GM19035 (cell line): Measurements from ENCODE around the gene FBLN7.
"Not testable (repeated sequence)": the region's sequence is repeated elsewhere in the genome, so short reads cannot be mapped to it uniquely, and the experiment has no call there.

Experiments used
- ATAC-seq: cut with Tn5 transposase; IDR thresholded peaks from one replicate; pipeline ENCODE4 v1.9.1; 2021; ENCODE audit not compliant: unreplicated experiment

The FBLN7 gene

DNA sequence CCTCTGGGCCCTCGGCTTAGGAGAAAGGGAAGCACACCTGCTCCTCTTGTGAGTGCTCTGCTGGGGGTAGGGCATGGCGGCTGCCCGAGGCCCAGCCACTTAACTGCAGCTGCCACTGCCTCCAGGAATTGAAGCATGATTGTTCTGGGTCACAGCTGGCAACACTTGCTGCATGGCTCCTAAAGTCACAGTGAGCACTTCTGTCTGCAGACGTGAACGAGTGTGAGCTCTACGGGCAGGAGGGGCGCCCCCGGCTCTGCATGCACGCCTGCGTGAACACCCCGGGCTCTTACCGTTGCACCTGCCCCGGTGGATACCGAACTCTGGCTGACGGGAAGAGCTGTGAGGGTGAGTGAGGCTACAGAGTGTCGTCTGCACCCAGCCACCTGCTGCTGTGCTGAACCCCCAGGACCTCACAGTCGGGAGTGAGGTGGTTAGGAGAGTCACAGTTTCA, 44.4 kb downstream of the FBLN7 start:
- no peak for ATAC-seq

DNA sequence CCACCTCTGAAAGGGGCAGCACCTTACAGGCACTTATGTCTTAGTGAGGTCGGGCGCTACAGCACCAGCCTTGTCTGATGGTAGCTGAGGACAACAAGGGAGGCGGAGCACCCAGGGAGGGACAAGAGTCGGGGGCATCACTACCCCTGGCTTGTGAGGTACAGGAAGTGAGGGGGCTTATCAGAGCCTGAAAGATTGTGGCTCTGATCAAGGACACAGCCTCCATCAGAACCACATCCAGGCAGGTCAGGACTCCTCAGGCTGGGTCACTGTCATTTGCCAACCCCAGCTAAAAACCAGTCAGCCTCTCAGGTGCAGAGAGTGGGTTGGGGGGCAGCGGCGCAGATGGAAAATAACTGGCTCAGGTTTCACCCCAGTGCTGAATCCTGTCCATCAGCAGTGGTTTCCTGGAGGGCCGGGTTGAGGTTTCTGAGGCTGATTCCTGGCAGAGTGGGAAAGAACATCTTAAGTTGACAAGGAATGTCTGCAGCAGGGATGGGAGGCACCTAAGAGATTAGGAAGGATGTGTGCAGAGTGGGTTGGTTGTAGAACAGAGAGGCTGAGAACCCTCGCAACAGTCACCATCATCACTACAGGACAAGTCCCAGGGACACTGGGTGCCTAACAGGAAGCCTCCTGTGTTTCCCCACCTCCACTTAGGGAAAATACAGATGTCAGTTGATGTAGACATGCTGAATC, 45.3 kb downstream of the FBLN7 start:
- no peak for ATAC-seq

DNA sequence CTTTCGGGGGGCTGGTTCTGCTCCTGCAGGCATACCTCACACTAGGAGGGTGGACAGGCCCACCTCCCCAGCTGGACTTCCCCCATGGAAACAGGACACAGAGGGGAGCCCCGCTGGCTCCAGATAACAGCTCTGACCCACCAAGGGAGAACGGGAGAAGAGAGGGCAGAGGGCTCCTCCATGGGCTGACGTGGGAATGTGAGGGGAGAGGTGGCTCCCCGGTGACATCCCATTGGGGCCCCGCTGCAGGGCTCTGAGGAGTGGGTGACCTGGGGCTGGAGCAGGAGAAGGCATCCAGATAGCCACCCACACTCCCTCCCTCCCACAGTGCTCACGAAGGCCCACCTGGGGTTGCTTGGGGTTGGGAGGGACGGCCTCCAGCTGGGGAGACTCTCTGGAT, 45.9 kb downstream of the FBLN7 start:
- ATAC-seq = no peak

DNA sequence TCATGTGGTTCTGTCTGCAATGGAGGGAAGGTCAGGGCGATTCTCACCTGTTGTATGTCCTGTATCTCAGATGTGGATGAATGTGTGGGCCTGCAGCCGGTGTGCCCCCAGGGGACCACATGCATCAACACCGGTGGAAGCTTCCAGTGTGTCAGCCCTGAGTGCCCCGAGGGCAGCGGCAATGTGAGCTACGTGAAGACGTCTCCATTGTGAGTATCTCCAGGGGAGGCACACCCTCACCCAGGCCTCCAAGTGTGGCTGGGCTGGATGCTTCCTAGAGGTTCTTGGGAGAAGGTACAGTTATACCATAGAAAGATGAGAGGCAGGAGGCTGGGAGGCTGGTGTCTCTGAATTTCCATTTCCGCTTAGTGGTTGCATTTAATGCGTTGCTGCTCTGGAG, 46.9 kb downstream of the FBLN7 start:
- ATAC-seq = no peak

DNA sequence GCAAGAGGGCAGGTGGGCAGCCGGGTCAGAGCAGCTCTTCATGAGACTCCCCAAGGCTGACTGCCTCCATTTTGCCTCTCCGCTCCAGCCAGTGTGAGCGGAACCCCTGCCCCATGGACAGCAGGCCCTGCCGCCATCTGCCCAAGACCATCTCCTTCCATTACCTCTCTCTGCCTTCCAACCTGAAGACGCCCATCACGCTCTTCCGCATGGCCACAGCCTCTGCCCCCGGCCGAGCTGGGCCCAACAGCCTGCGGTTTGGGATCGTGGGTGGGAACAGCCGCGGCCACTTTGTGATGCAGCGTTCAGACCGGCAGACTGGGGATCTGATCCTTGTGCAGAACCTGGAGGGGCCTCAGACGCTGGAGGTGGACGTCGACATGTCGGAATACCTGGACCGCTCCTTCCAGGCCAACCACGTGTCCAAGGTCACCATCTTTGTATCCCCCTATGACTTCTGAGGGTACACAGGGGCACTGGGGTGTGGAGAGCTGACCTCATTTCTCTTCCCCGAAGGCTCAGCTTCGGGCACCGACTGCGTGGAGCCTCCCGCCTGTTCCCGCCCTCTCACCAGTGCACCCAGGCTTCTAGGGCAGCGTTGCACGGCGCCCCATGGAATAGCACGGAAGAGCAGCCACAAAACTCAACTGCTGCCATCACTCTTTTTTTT, 49.0 kb downstream of the FBLN7 start:
- ATAC-seq = no peak

DNA sequence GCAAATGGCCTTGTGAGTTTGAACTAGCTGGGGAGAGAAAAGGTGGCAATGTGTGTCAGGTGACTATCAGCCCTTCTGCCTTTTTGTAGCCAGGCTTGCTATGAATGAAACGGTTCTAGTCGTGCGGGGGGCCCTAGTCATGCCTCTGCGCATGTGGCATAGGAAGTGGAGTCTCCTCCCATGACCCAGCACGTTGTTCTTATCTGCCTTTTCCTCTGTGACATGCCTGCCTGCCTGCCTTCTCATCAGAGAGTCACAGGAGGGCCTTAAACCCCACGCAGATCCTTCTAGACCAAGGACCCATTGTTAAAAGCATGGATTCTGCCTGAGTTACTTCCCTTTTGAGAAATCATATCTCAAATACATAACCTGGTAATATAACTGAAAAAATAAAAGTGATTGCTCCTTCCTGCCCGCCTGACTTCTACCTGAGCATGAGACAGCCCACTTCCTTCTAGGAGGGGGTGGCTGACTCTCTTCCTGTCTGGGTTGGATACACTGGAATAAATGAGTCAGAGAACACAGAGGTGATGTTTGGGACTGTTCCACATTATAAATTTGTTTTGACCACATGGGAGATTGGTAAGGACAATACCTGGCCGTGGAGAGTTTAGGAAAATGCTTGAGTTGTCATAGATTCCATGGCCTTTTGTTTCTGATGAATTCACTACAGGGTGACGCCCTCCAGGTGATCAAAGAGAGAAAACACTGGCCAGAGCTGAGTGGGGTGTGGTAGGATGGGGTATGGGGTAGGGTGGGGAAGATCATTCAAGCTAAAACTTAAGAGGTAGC, 49.8 kb downstream of the FBLN7 start:
- ATAC-seq = no peak

DNA sequence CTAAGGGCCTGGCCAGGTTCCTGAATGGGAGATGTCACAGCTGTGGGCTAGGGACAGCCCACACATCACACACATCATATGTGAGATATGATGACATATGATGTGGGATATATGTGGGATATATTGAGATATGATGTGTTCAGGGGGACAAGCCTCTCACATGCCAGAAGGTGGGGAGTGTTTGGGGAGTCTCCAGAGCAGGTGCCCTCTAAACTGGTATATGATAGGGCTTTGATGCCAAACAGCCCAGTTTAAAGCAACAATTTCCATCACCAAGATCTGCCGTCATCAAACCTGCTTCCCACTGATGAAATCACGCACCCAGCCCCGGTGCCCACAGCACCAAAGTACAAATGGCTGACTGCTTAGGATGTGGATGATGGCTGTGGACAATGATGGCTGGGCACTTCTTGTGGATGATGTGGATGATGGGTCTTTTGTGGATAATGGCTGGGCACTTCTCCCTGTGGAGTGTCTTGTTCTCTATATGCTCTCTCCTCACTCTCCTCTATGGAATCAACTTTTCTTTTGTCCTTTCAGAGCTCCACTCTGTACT, 50.9 kb downstream of the FBLN7 start:
- ATAC-seq = no peak

DNA sequence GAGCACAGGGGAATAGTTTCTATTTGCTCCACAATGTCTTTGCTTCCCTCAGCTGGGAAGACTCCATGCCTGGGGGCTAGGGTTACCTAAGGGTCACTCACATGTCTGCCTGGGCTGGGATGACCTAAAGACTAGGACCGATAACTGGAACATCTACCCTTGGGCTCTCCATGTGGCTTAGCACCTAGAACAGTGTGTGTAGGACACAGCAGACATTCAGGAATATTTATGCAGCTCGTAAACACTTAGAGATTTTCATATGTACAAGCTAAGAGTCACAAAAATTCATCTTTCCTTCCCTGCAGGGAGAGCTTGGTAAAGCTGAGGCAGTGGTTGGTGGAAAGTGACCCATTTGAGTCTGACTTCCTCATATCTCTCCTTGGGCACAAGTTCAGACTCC, 55.8 kb downstream of the FBLN7 start:
- no peak for ATAC-seq

DNA sequence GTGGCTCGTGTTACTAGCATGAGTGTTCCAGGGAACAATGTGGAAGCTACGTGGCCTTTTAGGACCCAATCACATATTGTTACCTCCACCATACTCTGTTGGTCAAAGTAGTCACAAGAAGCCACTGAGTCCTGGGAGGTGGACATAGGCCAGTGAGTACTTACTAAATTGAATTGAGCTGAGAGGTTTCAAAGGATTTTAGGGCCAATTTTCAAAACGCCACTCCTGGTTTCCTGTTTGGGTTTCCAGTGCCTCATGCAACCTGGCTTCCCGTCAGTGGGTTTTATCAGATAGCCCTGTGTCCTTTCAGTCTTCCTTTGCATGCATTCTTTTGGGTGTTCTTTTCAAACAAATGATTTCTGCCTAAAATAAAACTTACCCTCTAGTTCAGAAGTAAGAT, 56.3 kb downstream of the FBLN7 start:
- ATAC-seq = no peak

DNA sequence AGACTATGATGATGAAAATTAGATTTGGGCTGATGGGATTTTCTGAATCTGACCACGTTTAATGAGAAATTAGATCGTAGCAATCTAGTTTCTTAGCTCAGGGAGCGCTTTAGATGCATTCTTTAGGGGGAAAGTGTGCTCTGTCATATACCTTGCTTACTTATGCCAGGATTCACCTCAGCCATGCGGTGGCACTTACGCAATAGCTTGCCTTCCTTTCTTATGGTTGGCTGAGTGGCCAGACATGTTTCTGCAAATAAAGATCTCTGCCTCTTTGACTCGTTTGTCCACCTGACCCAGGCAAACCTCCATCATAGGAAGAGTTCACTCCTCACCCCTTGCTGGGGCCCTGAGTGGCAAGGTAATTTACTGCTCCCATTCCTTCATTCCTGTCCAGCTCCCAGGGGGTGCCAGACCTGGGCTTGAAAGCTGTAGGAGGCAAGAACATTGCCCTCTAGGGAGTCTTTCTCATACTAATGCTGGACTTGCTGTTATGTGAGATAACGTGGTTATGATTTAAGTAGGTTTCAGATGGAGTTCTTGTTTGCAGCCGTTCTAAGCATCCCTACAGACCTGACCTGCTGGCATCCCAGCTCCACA, 57.1 kb downstream of the FBLN7 start:
- no peak for ATAC-seq

DNA sequence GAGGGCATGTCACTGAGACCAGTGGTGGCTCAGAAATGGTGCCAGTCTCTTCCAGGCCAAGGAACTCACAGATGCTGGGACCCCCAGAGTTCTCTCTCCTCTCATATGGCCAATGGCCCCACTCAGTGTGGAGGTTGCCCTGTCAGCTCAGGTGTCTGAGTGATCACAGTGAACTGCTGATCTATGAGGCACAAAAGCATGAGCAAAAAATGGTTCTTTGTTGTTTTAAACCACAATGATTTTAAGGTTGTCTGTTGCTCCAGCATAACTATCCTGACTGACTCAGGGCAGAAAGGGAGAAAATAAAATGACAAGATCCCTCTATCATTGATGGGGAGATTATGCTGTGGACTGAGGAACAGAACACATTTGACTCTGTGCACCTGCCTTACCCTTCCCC, 57.8 kb downstream of the FBLN7 start:
- ATAC-seq = no peak

DNA sequence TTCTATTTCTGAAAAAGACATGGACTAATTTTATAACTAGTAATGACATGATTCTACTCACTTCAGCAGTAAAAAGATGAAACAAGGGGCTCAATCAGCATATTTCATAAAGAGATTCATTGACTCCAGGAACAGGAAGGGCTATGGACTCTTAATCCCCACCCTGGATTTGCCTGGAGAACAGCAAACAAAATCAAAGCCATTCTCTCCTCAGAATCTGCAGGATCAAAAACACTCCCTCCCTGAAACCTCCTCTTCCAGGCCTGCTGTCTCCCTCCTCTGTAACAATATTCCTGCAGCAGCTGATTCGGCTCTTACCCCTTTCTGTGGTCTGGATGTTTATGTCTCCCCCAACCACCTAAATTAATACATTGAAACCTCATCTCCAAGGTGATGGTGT, 59.7 kb downstream of the FBLN7 start:
- no peak for ATAC-seq

DNA sequence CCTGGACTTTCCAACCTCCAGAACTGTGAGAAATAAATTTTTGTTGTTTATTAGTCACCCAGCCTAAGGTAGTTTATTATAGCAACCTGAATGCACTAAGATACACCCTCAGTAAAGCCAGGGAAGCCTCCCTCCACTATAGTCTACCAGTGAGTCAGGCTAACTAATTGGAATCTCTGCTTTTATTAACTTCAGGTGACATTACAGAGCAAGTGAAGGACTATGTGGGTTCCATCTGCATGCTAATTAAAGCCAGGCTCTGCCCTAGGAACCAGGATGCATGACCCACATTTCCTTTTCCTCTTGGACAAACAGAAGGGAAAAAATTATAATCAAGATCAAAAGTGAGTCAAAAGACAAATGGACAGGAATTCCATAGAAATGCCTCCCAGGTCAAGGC, 60.6 kb downstream of the FBLN7 start:
- ATAC-seq = no peak

DNA sequence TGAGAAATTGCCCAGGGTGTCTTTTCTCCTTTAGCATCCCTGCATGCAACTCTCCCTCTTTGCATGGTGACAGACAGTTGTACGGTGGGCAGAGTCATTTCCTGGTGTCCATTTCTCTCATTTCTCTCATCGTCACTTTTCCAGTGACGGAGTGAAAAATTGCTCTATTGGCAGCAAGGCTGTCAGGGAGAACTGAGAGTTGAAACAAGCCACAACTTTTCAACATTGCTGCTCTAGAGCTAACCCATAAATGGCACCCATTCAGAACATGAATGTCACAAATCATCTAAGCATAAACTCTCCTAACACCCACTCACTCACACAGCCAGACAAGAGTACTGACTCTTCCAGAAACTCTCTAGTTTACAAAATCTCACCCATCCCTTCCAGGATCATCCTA, 61.0 kb downstream of the FBLN7 start:
- no peak for ATAC-seq

DNA sequence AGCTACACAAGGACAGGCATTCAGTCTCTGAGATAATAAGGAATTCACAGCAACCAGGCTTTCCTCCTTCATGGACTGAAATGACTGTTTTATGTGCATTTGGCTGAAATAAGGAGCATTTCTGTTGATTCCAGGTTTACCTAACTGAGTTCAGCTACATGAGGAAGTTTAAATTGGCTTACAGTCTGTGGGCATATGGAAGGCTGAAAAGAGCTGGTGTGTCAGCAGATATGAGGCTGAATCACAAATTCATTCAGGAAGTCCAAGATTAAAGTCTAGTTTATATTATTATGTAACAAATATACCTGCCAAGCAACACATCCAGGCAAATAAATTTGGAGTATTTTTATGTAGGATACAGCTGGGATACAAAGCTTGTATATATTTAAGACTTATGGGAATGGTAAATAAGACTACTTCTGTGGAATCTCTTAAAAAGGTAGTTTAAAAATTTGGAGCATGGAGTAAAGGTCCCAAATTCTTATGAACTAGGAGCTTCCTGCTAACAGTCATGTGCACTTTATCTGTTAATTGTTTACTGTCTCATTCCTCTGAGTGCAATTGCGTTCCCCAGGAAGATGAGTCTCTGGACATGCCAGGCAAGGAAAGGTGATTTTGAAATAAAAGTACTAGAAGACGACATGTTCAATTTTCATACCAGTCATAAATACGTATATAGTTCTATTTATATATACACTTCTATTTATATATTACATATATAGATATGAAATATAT, 63.7 kb downstream of the FBLN7 start:
- no peak for ATAC-seq

DNA sequence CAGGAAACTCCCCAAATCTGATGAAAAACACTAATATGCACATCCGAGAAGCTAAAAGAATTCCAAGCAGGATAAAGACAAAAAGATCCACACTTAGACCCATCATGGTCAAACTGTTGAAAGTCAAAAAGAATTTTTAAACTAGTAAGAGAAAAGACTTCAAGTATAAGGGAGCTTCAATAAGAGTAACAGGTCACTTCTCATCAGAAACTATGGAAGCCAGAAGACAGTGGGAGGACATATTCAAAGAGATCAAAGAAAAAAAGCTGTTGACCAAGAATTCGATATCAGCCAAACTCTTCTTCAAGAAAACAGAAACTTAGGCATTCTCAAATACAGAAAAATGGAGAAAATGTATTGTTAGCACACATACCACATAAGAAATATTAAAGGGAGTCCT, 66.2 kb downstream of the FBLN7 start:
- ATAC-seq = no peak

DNA sequence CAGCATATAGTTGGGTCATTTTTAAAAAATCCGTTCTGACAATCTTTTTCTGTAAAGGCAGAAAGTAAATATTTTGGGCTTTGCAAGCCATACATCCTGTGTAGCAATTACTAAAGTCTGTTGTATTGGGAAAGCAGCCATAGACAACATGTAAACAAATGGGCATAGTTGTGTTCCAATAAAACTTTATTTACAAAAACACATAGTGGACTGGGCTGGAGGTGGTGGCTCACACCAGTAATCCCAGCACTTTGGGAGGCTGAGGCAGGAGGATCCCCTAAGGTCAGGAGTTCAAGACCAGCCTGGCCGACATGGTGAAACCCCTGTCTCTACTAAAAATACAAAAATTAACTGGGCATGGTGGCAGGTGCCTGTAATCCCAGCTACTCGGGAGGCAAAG, 69.7 kb downstream of the FBLN7 start:
- not testable (repeated sequence) for ATAC-seq

DNA sequence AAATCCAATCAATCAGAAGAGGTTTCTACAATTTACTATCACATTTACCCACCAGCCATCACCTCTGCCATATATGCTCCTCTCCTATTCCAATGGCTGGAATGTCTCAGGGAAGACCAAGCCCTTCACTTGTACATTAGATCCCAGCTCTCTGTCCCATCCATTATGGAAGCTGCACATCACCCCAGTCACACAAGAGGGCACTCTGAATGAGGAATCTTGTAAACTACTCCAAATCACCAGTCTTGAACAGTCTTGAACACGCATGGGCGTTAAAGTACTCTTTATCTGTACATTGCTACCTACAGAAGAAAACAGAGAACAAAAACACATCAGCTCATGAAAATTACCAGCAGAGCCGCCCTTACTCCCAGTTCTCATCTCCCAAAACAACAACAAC, 78.0 kb downstream of the FBLN7 start:
- ATAC-seq = no peak

DNA sequence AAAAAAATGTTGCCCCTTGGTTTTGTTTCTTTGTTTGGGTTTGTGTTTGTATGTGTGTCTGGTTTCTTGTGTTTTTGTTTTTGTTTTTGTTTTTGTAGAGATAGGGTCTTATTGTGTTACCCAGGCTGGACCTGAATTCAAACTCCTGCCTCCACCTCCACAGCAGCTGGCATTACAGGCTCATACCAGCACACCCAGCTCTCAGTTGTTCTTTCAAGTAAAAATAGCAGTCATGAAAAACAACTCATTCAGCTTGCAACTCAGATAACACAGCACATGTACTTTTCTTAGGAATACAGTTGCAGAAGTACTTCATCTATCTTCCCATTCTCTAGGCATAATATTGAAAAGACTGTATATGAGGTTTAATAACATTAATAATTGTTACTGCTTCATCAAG, 79.7 kb downstream of the FBLN7 start:
- ATAC-seq = no peak

DNA sequence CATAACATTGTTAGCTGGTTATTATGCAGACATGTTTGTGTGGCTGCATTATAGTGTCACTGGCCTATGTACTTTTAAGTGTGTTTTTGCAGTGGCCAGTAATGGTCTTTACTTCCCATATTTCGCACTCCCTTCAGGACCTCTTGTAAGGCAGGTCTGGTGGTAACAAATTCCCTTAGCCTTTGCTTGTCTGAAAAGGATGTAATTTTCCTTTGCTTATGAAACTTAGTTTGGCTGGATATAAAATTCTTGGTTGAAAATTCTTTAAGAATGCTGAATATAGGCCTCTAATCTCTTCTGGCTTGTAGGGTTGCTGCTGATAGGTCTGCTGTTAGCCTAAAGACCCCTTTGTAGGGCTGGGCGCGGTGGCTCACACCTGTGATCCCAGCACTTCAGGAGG, 82.0 kb downstream of the FBLN7 start:
- ATAC-seq = no peak

DNA sequence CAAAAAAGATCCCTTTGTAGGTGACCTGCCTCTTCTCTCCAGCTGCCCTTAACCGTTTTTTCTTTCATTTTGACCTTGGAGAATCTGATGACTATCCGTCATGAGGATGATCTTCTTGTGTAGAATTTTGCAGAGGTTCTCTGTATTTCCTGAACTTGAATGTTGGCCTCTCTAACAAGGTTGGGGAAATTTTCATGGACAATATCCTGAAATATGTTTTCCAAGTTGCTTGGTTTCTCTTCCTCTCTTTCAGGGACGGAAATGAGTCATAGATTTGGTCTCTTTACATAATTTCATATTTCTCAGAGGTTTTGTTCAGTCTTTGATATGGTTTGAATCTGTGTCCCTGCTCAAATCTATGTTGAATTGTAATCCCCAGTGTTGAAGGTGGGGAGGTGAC, 82.6 kb downstream of the FBLN7 start:
- no peak for ATAC-seq
